Left renal pelvis (tissue), 4 donors: Measurements from ENCODE around the gene ZC3H10. TPM values are rescaled to one million over a fixed set of nuclear protein-coding genes. Genes with fewer than 3 reads are reported as not detected.

Source experiments
- DNase-seq, 4 donors: peaks; one replicate each; pipeline ENCODE4 v3.0.0-alpha.2; 2013; ENCODE audit warnings: low read depth in 4 of 4, low spot score in 3 of 4
- polyA plus RNA-seq, 4 donors: library from polyadenylated mRNA; unstranded; fragments of 120-200 nt; gene quantifications; one replicate each; pipeline ENCODE4 v1.2.1, GENCODE V29; 2013; ENCODE audit not compliant: insufficient read length in 4 of 4

The ZC3H10 gene
- polyA plus RNA-seq, 4 donors: 4.7 to 6.5 (median 5.7) TPM

GRCh38 chr12:56127485-56127887, 9.4 kb downstream of the ZC3H10 start:
- no peak for DNase-seq

DNA sequence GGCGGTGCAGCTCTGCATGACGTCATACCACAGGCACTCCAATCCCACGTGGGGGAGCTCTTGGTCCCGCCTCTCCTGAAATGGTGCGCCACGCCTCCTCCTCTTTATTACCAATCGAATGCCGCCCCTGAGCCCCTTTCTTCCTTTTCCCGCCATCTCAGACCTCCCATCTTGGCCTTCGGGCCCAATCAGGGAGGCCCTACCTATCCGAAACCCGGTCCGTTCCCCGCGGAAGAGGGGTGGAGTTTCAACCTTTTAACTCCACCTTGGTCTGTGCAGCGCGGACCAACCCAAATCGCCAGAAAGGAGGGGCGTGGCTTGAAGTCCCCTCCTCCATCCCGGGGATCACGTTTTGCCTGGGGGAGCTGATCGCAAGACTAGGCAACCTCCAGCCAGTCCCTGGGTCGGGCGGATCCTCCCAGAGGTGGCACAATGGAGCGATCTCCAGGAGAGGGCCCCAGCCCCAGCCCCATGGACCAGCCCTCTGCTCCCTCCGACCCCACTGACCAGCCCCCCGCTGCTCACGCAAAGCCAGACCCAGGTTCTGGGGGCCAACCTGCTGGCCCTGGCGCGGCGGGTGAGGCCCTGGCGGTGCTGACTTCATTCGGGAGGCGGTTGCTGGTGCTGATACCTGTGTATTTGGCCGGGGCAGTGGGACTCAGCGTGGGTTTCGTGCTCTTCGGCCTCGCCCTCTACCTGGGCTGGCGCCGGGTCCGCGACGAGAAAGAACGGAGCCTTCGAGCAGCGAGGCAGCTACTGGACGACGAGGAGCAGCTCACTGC, 10.0 kb downstream of the ZC3H10 start, which contains the start of gene ESYT1:
TSS of gene ESYT1 (plus strand) at position 380 of the 782 bp plus-strand sequence. CDS start at position 433, 53 bp downstream.
- peak; percentile 98 to 100 (median 100) for DNase-seq

- DNase-seq: no peak
Measured at GRCh38 chr12:56128670-56129205, 10.7 kb downstream of the ZC3H10 start.

GRCh38 chr12:56129206-56129941, 11.3 kb downstream of the ZC3H10 start:
- no peak for DNase-seq

DNA sequence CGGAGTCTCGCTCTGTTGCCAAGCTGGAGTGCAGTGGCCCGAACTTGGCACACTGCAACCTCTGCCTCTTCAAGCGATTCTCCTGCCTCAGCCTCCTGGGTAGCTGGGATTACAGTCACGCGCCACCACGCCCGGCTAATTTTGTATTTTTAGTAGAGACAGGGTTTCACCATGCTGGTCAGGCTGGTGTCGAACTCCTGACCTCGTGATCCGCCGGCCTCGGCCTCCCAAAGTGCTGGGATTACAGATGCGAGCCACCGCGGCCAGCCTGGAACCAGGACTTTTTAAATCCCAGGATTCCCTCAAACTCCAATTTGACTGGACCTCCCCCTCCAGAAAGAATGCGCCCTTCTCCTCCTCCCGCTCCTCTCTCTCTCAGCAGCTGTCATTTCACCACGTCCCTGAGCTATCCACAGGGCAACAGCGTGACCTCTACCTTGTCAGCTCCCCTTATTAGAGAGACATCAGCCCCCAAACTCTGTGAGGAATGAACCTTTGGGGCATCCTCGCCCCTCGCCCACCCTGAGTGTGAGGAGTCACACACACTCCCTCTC, 12.0 kb downstream of the ZC3H10 start:
- no peak for DNase-seq

DNA sequence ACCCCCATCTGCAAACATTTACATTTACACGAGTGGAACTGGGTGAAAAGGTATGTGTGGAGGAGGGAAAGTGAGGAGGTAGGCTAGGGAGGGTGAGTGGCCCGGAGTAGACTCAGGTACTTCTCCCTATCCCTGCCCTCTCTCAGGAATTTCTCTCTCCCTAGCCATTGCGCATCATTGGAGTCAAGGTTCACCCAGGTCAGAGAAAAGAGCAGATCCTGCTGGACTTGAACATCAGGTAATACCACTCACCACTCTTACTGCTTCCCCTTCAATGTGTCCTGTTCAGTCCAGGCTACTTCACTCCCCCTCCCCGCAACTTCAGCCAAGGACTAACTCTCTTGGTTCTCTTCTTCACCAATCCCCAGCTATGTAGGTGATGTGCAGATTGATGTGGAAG, 12.8 kb downstream of the ZC3H10 start:
- DNase-seq: no peak

GRCh38 chr12:56134897-56135296, 16.8 kb downstream of the ZC3H10 start:
- no peak for DNase-seq

GRCh38 chr12:56137853-56138571, 19.9 kb downstream of the ZC3H10 start:
- DNase-seq: no peak

GRCh38 chr12:56141946-56142784, 24.1 kb downstream of the ZC3H10 start:
- DNase-seq: no peak

DNA sequence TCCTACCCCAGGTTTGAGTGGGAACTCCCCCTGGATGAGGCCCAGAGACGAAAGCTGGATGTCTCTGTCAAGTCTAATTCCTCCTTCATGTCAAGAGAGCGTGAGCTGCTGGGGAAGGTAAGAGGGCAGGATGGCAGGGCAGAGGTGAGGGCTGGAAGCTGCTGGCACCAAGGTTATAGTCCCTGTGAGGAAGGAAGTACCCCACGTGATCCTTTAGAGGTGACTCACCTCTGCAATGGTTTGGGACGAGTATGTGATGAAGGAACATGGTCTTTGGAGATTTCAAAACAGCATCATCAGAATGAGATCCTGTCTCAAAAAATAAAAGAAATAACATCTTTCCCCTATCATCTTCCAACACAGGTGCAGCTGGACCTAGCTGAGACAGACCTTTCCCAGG, 25.2 kb downstream of the ZC3H10 start:
- no peak for DNase-seq

GRCh38 chr12:56143870-56144269, 25.8 kb downstream of the ZC3H10 start:
- DNase-seq: no peak

DNA sequence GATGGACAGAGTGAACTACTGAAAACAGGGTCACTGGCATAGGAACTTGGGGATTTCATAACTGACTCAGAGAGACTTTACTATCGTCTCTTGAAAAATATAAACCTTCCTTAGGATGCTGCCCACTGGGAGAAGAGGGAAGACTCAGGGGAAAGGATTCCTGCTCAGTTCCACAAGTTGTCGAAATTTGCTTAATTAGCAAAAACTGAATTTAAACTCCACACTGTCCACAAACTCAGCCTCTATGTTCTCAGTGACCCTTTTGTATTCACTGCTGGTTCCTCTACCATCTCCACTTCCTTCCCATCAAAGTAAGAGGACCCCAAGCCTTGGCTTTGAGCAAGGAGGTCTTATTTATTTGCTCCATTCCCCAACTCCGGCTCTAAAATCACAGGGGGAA, 27.2 kb downstream of the ZC3H10 start:
- DNase-seq: no peak

GRCh38 chr12:56146492-56147460, 28.7 kb downstream of the ZC3H10 start:
- DNase-seq: no peak

DNA sequence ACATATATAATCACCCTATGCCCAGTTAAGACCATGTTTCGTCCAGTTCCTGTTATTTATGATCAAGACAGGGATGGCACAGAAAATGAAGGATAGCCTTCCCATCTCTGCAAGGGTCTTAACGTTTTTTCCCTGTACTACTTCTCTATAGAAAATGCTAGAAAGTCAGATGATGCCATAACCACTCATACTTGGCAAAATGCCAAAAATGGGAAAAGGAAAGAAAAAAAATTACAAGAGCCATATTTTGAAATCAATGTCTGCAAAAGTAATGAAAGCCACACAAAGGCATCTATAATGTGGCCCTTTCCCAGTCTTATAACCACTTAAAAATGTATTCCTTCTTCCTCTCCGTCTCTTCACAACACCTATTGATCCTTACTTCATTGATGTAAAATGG, 32.5 kb downstream of the ZC3H10 start:
- DNase-seq: no peak

DNA sequence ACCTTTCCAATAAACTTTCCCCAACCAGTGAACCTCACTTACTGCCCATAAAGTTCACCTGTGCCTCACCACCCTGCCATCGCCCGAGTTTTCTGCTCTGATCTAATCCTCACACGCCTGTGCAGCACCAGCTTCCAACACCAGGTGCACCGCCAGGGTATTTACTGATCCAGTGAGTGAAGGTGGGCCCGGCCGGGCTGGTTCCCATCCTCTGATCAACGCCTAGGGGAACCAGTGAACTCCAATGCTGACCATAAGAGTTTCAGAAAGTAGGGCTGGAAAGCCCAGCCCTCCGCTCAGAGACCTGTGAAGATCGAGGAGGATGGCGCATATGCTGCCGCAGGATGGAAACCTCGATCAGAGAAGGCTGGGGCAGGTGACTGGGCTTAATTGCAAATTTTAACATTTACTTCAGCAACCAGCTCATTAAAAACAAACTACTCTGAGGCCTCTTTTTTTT, 33.6 kb downstream of the ZC3H10 start:
- DNase-seq: no peak

GRCh38 chr12:56152132-56152755, 34.2 kb downstream of the ZC3H10 start, which contains the start of gene MYL6B:
Gene MYL6B (plus strand): TSS chr12:56152587. CDS start chr12:56153919, 1,332 bp downstream.
- DNase-seq: peak in 3 of 4 donors; percentile 78 to 84 (median 82)

GRCh38 chr12:56152756-56153677, 35.0 kb downstream of the ZC3H10 start:
- DNase-seq: no peak
